ENCODE results near the gene PSMA5.
"Not testable (repeated sequence)": the region's sequence is repeated elsewhere in the genome, so short reads cannot be mapped to it uniquely, and the experiment has no call there.

Gene PSMA5

DNA sequence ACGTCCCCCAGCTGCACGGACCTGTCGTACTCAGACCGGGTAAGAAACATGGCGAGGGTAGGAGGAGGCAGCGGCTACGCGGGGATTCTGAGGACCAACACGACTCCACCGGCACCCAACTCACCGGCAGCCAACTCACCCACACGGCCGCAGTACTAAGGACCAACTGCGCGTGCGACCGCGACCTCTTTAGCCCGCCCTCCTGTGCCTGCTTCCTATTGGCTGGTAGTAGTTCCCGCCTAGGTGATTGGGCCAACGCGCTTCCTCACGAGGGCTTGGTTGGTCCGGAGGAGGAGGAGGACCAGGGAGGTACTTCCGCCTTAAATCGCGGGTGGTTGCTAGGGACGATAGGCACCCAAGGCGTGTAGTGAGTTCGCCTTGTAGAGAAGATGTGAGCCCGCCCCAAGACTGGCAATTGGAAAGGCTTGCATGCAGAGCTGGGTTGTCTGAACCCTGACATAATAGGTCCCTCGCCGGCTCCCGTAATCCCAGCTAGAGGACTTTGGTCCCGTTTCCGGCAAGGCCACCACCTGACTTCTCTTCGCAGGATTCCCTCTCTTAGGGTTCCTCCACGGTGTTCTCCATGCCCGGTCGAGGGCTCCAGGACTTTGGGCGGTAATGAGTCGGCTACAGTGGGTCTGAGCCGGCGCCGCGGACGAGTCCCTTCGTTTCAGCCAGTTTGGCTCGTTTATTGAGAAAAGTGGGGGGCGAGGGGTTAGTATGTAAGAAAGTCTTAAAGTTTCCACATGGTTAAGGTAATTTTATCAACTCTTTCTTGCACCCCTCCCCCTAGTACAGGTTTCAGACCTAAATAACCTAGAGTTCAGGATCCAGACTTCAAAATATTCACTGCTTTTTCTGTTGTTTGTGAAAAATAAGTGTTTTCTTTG lies at the start of gene PSMA5:
PSMA5 (minus strand) TSS at position 168 of the 890 bp plus-strand sequence; CDS start at position 50, 118 bp downstream.
- peak; percentile 72 to 92 (median 90) for DNase-seq (ENCODE audit: low read depth in 4 of 4, low spot score in 1 of 4)

DNA sequence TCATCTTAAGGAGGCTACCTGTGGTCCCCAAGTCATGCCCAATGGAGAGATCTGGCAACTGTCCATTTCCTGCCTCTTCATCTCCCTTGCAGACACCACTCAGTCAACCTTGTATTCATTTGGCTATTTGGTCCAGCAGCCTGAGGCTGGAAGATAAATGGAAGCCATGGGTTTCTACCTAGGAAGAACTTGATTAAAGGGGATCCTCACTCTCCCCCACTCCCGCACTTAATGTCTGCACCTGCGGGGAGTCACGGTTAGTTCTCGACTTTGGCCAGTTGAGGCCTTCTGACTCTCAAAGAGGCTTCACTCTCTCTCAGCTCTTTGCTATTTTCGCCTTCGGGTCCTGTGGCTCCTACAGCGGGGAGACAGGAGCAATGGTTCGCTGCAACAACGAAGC lies 49.0 kb upstream of the PSMA5 start:
- no peak for DNase-seq (ENCODE audit: low read depth in 4 of 4, low spot score in 1 of 4)

DNA sequence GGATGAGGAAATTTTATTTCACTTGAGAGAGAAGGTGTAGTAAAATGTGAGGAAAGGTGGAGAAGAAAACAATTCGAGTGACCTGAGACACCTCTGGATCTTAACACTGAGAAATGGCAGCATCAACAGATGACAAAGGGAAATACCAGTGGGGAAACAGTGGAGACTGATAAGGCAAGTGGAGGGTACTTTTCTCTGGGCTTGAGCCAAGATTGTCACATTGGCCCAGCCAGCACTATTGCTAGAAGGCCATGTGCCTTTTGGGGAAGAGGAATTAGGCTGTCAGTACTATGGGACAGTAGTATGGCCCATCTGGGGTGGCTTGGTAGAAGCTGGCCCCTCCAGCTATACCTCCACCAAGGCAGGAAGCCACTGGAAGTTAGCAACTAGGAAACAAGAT lies 48.4 kb upstream of the PSMA5 start:
- no peak for DNase-seq (ENCODE audit: low read depth in 4 of 4, low spot score in 1 of 4)

DNA sequence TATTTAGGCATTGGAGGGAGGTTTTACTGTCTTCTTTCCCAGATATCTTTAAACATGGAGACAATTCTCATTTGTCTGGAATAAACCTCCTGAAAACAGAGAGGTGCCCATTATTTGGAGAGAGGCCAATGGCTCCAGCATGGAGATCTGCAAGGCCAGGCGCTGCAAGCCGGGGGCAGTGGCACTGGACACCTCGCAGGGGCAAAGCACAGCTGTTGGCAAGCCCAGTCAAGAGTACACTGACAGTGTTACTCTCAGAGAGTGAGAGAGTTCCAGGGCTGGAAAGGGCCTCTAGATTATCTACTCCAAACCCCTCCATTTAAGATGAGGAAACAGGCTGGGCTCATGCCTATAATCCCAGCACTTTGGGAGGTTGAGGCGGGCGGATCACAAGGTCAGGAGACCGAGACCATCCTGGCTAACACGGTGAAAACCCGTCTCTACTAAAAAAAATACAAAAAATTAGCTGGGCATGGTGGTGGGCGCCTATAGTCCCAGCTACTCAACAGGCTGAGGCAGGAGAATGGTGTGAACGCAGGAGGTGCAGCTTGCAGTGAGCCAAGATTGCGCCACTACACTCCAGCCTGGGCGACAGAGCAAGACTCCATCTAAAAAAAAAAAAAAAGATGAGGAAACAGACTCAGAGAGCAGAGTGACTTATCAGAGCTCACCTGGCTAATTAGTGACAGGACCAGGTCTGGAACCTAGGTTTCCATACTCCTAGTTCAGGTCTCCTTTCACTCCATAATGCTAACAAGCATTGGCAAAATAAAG lies 47.2 kb upstream of the PSMA5 start:
- DNase-seq (ENCODE audit: low read depth in 4 of 4, low spot score in 1 of 4): not testable (repeated sequence)

DNA sequence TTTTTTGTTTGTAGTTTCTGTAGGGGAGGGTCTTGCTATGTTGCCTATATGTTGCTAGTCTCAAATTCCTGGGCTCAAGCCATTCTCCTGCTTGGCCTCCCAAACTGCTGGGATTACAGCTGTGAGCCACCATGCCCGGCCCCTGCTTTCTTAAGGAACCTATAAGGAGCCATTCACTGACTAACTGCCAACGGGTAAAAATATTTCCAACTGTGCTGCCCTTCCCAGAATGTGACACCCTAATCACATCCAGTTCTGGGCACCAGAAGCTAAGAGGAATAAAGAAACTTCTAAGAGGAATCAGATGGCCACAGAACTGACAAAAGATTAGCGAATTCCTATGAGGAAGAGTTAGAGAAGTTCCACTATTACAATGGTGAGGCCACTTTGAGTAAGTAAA lies 46.5 kb upstream of the PSMA5 start:
- no peak for DNase-seq (ENCODE audit: low read depth in 4 of 4, low spot score in 1 of 4)

DNA sequence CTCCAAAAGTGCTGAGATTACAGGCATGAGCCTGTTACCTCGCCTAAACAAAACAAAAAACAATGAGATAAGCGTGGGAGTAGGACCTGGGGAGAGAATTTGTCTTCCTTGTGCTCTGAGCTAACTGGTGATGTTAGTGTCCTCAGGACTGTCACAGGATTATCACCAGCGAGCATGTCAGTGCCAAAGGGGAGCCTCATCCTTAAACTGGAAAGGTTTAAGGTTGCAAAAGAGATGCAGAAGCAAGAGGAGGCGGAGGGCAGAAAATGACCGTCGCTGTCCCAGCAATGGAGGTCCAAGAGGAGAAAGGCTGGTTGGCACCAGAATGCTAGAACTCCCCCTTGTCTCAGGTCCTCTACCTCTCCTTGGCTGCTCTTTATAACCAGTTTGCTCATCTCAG lies 44.0 kb upstream of the PSMA5 start:
- no peak for DNase-seq (ENCODE audit: low read depth in 4 of 4, low spot score in 1 of 4)

DNA sequence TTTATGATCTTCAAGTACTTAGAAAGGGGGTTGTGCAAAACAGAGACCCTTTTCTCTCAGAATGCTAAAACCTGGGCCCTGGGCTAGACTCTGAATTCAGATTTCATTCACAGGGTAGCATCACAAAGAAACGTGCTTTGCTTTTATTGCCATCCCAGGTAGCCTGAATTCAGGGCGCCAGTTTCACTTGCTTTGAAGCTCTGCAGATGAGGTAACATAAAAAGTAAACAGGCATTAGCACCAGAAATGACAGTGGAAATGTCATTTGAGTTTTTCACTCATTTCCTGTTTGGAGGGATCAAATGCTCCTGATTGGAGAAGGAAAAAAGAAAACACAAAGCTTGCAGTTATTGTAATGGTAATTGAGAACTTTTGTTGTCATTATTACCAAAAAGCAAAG lies 42.7 kb upstream of the PSMA5 start:
- no peak for DNase-seq (ENCODE audit: low read depth in 4 of 4, low spot score in 1 of 4)

DNA sequence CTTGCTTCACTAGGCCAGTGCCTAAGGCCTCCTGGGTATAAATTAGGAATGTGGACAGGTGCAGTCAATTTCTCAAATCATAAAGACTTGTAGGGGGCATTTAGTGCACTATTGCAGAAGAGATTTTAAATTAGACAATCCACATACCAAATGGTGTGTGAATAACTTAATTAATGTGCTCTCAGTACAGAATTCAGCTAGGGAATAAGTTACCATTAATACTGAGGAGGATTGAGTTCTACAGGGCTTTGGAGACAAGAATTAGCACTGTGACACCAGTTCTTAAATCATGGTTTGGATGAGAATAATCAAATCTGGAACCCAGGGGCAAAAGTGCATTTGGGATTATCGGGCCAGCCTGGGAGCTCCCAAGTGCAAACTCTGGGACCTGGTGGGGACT lies 41.8 kb upstream of the PSMA5 start:
- no peak for DNase-seq (ENCODE audit: low read depth in 4 of 4, low spot score in 1 of 4)

DNA sequence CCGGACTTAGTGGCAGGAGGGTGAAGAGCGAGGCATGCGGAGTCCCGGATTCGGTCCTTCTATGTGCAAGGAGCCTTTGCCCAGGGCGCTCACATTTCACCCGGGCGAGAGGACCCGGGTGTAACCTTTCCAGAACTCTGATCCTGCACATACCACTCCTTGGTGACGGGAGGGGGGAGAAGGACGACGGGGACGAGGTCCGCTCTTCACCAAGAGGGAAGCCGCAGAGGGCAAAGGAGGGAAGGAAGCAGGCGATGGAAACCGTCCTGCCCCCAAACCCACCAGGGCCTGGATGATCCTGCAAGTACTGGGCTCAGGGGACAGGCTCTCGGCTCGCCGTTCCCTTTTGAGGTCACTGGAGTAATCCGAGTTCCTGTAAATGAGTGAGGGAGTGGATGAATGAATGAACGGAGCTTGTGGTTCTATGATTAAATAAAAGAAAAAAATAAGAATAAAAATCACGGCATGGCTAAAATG lies 41.1 kb upstream of the PSMA5 start:
- no peak for DNase-seq (ENCODE audit: low read depth in 4 of 4, low spot score in 1 of 4)

DNA sequence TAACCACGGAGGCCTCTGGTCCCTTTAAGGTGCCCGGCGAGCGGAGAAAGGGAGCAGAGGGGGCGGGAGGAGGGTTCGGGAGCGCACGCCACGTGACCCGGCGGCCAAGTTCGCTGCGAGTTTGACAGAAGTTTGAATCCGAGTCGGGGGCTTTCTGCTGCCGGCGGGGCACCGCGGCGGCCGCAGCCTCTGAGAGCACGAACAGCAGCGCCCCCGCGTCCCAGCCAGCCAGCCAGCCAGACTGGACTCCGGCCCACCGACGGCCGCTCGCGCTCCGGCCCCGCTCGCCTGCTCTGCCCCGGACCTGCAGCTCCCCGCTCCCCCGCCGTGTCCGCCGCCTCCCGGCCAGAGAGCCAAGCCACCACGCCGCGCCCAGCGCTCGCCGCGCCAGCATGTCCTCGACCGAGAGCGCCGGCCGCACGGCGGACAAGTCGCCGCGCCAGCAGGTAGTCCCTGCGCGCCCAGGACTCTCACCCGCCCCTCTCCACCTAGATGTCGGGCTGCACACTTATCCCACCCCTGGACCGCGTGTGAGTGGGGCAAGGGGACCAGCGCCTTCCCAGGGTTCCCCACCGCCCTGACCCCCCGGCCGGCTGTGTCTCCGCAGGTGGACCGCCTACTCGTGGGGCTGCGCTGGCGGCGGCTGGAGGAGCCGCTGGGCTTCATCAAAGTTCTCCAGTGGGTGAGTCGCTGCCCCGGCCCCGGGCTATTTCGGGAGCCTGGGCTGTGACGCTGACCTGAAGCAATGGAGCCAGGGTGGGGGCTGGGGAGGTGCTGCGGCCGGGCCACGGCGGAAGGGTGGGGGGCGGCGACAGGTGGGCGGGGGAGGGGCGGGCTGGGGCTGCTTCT lies 40.4 kb upstream of the PSMA5 start, which contains the start of gene SYPL2:
SYPL2 (plus strand) TSS at position 95 of the 849 bp plus-strand sequence; CDS start at position 393, 298 bp downstream.
- DNase-seq (ENCODE audit: low read depth in 4 of 4, low spot score in 1 of 4): no peak

DNA sequence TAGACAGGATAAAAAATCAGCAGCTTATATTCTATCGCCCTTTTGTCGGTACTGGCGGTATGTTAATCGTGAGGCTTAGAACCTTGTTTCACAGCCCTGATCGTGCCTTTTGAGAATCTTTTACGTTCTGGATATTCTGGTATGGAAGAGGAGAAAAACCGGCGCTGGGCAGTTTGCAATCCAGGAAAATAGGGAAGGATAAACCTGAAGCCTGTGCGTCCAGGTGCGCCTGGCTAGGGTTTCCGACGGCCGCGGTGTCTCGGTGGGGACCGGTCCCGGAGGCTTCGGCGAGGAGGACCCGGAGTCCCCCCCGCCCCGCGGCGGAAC lies 39.8 kb upstream of the PSMA5 start:
- no peak for DNase-seq (ENCODE audit: low read depth in 4 of 4, low spot score in 1 of 4)

DNA sequence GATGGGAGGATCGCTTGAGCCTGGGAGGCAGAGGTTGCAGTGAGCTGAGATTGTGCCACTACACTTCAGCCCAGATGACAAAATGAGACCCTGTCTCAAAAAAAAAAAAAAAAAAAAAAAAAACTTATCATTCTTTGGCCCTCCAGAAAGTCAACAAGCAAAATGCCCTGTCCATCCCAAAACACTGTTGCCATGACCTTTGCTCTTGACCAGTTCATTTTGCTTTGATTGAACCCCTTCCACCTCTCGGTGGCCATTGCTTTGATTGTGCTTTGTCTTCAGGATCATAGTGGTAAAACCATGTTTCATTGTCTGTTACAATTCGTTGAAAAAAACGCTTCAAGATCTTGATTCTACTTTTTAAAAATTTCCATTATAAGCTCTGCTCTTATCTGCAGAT lies 31.6 kb upstream of the PSMA5 start:
- DNase-seq (ENCODE audit: low read depth in 4 of 4, low spot score in 1 of 4): no peak

DNA sequence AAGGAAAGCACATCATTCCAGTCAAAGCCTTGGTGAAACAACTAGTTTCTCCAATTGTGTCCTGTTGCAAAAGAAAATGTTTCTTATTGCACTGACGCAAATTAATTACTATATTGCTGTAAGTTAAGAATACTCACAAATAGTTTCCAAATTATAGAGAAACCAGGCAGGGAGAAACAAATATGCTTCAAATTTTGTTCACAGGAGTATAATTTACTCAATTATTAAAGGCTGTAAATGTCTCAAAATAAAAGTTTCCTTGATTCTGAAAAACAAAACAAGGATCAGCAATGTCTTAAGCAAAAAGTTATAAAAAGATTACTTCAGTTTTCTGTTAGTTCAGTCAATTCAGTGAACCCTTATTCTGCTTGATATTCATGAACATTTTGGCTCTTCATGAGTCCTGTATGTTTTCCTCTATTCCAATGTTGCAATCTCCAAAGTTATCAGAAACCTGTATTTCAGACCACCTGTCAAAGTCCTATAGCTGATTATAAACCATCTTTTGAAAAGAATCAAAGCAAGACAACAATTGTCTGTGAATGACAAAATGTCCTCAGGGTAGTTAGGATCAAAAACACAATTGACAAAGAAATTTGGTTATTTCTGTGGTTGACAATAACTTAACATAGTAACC lies 28.4 kb upstream of the PSMA5 start:
- DNase-seq (ENCODE audit: low read depth in 4 of 4, low spot score in 1 of 4): no peak

DNA sequence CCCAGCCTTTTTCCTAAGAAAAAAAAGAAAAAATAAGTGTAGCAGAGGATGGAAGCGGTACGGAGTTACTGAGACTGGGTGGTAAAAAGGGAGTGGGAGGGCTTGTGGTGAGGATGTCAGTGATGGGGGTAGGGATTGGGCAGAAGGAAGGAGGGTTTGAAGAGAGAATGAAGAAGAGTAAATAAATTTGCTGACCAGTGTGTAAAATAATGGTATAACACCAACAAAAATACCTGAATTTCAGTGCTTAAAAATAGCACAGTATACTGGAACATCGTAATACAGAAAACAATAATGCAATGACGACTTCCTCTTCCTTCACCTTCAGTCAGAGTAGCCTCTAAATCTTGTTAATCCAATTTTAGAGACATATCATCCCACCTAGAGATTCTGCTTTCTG lies 21.3 kb upstream of the PSMA5 start:
- no peak for DNase-seq (ENCODE audit: low read depth in 4 of 4, low spot score in 1 of 4)

DNA sequence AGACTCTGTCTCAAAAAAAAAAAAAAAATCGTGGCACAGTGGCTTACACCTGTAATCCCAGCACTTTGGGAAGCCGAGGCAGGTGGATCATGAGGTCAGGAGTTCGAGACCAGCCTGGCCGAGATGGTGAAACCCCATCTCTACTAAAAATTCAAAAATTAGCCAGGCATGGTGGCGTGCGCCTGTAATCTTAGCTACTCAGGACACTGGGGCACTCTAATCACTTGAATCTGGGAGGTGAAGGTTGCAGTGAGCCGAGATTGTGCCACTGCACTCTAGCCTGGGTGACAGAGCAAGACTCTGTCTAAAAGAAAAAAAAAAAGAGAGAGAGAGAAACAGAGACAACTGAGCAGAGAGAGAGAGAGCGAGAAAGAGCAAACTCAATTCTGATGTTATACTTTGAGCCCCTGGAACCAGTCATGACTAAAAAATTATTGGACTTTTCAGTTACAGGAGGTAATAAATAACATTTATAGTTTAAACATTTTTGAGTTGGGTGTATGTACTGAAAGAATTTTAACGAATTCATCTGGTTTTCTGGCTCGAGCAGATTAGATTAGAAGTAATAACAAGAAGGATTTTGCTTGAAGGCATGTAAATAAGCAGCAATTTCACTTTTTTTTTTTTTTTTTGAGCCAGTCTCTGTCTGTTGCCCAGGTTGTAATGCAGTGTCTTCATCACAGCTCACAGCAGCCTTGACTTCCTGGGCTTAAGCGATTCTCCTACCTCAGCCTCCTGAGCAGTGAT lies 19.9 kb upstream of the PSMA5 start:
- not testable (repeated sequence) for DNase-seq (ENCODE audit: low read depth in 4 of 4, low spot score in 1 of 4)

DNA sequence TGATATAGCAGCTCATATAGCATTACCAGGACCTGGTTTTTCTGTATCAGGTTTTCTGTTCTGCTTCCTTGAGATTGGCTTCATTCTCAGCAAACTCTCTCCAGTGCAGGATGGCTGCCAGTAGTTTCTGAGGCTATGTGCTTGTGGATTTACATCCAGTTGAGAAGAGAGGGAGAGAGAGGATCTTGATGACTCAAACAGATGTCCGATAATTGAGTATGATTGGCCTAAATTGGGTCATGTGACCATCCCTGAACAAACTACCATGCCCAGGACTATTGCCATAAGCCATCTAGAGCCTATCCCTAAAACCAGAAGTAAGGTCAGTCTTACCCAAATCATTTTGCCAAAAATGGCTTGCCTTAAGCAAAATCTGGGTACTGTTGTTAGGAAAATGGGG lies 18.1 kb upstream of the PSMA5 start:
- no peak for DNase-seq (ENCODE audit: low read depth in 4 of 4, low spot score in 1 of 4)

DNA sequence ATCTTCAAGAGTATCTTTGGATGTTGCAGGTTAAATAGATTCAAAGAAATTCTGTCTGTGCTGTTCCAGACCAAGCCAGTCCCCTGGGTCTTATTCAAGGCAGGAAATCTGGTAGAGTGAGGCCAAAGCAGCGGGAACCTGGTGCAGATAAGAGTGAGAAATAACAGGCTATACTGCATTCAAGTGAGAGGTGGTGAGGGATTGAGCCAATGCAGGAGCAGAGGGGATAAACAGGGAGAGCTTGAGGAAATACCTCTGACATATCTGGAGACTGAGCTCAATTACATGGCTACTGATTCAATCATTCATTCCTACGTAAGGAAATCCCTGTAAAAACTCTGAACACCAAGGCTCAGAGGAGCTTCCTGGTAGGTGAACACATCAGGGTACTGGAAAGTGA lies 17.2 kb upstream of the PSMA5 start:
- DNase-seq (ENCODE audit: low read depth in 4 of 4, low spot score in 1 of 4): no peak

DNA sequence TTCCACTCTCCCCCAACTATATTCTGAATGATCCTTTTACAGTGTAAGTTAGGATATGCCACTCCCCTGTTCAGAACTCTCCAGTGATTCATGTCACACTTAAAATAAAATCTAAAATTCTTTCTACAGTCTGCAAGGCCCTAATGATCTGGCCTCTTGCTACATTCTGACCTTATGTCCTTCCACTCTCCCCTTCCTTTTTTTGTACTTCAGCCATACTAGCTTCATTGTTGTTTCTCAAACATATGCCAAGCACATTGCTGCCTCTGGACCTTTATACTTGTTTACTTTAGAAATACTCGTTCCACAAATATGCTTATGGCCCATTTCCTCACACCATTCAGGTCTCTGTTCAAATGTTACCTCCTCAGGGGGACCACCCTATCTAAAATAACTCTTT lies 14.8 kb upstream of the PSMA5 start:
- no peak for DNase-seq (ENCODE audit: low read depth in 4 of 4, low spot score in 1 of 4)

DNA sequence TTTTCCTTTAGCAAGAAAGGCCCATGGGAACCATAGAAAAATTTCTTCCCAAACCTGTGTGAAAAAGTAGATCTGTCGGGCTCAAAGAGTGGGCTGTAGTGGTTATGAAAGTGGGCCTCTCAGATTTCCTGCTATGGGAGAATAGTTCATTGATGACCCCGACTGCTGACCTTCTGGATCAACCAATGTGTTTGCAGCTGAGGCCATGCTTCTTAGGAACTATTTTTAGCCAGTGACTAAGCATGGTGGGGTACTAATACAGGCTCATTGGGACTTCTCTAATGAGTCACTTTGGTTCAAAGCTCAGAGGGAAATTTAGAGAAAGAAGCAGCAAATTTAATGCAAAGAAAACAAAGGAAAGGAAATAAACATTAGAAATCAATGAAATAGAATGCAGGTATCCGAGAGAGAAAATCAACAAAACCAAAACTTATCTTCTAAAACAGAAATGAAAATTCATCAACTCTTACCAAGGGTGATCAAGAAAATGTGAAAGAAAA lies 12.6 kb upstream of the PSMA5 start:
- DNase-seq (ENCODE audit: low read depth in 4 of 4, low spot score in 1 of 4): no peak

DNA sequence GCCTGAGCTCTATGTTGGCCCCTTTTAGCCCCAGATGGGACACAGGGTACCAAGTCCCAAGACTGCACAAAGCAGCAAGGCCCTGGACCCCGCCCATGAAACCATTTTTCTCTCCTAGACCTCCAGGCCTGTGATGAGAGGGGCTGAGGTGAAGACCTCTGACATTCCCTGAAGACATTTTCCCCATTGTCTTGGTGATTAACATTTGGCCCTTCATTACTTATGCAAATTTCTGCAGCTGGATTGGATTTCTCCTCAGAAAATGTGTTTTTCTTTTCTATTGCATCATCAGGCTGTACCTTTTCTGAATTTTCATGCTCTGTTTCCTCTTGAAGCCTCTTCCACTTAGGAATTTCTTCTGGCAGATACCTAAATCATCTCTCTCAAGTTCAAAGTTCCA lies 8.2 kb upstream of the PSMA5 start:
- DNase-seq (ENCODE audit: low read depth in 4 of 4, low spot score in 1 of 4): no peak

Data from stimulated activated CD4-positive, alpha-beta T cell treated with anti-CD3 and anti-CD28 coated beads, Interleukin-1b, Interleukin-23, amount 100 ng/mL, for 24 hours (primary cell).